MM.1S (cell line): Measurements from ENCODE around the gene ANGPTL5.

Experiments used
- CTCF ChIP-seq: fragments of 300-600 bp; sonication (generic); IDR thresholded peaks from 2 replicates; pipeline ENCODE4 v1.5.1; 2016; ENCODE audit warnings: antibody characterized with exemption, low read length, mixed read lengths
- EZH2 ChIP-seq: fragments of 300-600 bp; sonication (generic); optimal IDR thresholded peaks from 2 replicates; pipeline ENCODE3; 2017; ENCODE audit warnings: low read depth, mild to moderate bottlenecking, antibody characterized with exemption, low read length, mixed read lengths

- TF ChIP-seq EZH2 = no peak
- no peak for TF ChIP-seq CTCF
These were observed 3.5 kb downstream of the ANGPTL5 start for GRCh38 chr11:101912823-101913284.
